HepG2 (cell line): ENCODE measurements around the gene ACP7.

Experiments
- ATF1 ChIP-seq: IDR thresholded peaks from 2 replicates; pipeline ENCODE4 v1.6.1; 2016; ENCODE audit warnings: mild to moderate bottlenecking, control low read depth
- CHD2 ChIP-seq: IDR thresholded peaks from 2 replicates; pipeline ENCODE4 v1.6.1; 2011; ENCODE audit warnings: low read depth, low read length, improper control_type of control experiment
- FOXC1 ChIP-seq: sonication (generic); formaldehyde crosslinking; IDR thresholded peaks from 2 replicates; pipeline ENCODE4 v1.8.0; 2022; ENCODE audit warnings: mild to moderate bottlenecking, missing genetic modification reagents, borderline replicate concordance
- HOXD1 ChIP-seq: sonication (generic); formaldehyde crosslinking; IDR thresholded peaks from 2 replicates; pipeline ENCODE4 v1.5.0; 2020; ENCODE audit warnings: missing genetic modification reagents
- IKZF1 ChIP-seq: fragments of 450-650 bp; IDR thresholded peaks from 2 replicates; pipeline ENCODE4 v1.7.1; 2016
- STAT5B ChIP-seq: sonication (generic); formaldehyde crosslinking; IDR thresholded peaks from 2 replicates; pipeline ENCODE4 v1.4.0; 2020; ENCODE audit warnings: missing genetic modification reagents
- ZNF264 ChIP-seq: sonication (generic); formaldehyde crosslinking; IDR thresholded peaks from 2 replicates; pipeline ENCODE4 v1.4.0; 2020; ENCODE audit warnings: missing genetic modification reagents
- ZNF746 ChIP-seq: sonication (generic); formaldehyde crosslinking; IDR thresholded peaks from 2 replicates; pipeline ENCODE4 v1.8.0; 2022; ENCODE audit warnings: mild to moderate bottlenecking, missing genetic modification reagents
- TF ChIP-seq, protein P1 (sequence below): sonication (generic); formaldehyde crosslinking; IDR thresholded peaks from 2 replicates; pipeline ENCODE4 v1.5.0; 2020; ENCODE audit warnings: mild to moderate bottlenecking, missing genetic modification reagents, moderate library complexity
- TF ChIP-seq, protein P2 (sequence below), 2 experiments: sonication (generic) in 1 of 2; formaldehyde crosslinking in 1 of 2; IDR thresholded peaks; 2 replicates each; pipeline versions ENCODE4 v1.4.0 to v1.6.1; 2018 to 2020; ENCODE audit warnings: missing genetic modification reagents in 2 of 2, borderline replicate concordance in 1 of 2, low read depth in 1 of 2, mild to moderate bottlenecking in 1 of 2, missing biosample characterization in 1 of 2
- TF ChIP-seq, protein P3 (sequence below): sonication (generic); formaldehyde crosslinking; IDR thresholded peaks from 2 replicates; pipeline ENCODE4 v1.4.0; 2020; ENCODE audit warnings: missing genetic modification reagents, mild to moderate bottlenecking, borderline replicate concordance

DNA sequence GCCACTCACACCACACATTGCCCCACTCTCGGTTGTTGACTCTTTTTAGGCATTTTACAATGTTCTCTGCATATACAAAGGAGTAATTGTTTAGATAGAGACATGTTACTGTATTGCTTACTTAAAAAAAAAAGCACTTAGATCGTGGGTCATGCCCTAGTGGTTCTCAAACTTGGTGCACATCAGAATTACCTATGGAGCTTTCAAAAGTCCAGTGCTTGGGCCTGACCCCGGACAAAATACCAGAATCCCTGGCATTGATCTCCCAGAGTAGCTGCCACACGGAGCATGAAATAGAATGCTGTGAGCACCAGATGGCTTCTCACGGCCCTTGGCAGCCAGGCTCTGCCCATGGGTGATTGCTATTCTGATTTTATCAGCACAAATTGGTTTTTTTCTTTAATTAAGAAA, 20.0 kb downstream of the ACP7 start:
- TF ChIP-seq FOXC1 (CRISPR knock-in tag) (no peak), HOXD1 (CRISPR knock-in tag) (no peak), ATF1 (no peak), ZNF264 (no peak), STAT5B (CRISPR knock-in tag) (no peak), CHD2 (no peak), ZNF746 (CRISPR knock-in tag) (no peak), IKZF1 (no peak)
- TF ChIP-seq, protein P1, sequence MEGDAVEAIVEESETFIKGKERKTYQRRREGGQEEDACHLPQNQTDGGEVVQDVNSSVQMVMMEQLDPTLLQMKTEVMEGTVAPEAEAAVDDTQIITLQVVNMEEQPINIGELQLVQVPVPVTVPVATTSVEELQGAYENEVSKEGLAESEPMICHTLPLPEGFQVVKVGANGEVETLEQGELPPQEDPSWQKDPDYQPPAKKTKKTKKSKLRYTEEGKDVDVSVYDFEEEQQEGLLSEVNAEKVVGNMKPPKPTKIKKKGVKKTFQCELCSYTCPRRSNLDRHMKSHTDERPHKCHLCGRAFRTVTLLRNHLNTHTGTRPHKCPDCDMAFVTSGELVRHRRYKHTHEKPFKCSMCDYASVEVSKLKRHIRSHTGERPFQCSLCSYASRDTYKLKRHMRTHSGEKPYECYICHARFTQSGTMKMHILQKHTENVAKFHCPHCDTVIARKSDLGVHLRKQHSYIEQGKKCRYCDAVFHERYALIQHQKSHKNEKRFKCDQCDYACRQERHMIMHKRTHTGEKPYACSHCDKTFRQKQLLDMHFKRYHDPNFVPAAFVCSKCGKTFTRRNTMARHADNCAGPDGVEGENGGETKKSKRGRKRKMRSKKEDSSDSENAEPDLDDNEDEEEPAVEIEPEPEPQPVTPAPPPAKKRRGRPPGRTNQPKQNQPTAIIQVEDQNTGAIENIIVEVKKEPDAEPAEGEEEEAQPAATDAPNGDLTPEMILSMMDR (CRISPR knock-in tag) = no peak
- TF ChIP-seq, protein P2, sequence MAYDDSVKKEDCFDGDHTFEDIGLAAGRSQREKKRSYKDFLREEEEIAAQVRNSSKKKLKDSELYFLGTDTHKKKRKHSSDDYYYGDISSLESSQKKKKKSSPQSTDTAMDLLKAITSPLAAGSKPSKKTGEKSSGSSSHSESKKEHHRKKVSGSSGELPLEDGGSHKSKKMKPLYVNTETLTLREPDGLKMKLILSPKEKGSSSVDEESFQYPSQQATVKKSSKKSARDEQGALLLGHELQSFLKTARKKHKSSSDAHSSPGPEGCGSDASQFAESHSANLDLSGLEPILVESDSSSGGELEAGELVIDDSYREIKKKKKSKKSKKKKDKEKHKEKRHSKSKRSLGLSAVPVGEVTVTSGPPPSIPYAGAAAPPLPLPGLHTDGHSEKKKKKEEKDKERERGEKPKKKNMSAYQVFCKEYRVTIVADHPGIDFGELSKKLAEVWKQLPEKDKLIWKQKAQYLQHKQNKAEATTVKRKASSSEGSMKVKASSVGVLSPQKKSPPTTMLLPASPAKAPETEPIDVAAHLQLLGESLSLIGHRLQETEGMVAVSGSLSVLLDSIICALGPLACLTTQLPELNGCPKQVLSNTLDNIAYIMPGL (CRISPR knock-in tag; IDR thresholded peaks at IDR 0.05; ENCODE audit: borderline replicate concordance in 1 of 2, low read depth in 1 of 2) = no peak
- TF ChIP-seq, protein P3, sequence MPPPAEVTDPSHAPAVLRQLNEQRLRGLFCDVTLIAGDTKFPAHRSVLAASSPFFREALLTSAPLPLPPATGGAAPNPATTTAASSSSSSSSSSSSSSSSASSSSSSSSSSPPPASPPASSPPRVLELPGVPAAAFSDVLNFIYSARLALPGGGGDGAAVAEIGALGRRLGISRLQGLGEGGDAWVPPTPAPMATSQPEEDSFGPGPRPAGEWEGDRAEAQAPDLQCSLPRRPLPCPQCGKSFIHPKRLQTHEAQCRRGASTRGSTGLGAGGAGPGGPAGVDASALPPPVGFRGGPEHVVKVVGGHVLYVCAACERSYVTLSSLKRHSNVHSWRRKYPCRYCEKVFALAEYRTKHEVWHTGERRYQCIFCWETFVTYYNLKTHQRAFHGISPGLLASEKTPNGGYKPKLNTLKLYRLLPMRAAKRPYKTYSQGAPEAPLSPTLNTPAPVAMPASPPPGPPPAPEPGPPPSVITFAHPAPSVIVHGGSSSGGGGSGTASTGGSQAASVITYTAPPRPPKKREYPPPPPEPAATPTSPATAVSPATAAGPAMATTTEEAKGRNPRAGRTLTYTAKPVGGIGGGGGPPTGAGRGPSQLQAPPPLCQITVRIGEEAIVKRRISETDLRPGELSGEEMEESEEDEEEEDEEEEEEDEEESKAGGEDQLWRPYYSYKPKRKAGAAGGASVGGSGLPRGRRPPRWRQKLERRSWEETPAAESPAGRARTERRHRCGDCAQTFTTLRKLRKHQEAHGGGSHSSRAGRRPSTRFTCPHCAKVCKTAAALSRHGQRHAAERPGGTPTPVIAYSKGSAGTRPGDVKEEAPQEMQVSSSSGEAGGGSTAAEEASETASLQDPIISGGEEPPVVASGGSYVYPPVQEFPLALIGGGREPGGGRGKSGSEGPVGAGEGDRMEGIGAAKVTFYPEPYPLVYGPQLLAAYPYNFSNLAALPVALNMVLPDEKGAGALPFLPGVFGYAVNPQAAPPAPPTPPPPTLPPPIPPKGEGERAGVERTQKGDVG (CRISPR knock-in tag) = no peak
